ENCODE results near the gene PTPN6. TPM values are rescaled to one million over a fixed set of nuclear protein-coding genes. Genes with fewer than 3 reads are reported as not detected.
A peak's percentile ranks its signal among the peaks of the same experiment; 100 is the strongest.

Gene PTPN6
- total and polyA plus RNA-seq, 4 experiments from 2014 or later = 126 to 325 (median 194) TPM

DNA sequence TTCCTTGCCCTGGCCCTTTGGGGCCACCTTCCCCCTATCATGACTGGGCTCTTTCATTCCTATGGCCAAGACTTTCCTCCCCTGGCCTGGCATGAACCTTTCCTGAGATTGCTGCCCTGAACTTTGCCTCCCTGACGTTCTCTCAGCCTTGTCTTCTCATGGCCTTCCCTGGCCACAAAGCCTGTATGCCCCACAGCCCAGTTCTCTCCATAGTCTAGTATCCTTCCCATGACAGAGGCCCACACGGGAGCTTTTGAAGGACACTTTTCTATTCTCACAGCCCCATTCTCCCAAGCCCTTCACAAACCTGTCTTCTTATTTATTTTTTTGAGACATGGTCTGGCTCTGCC is 12.0 kb upstream of the PTPN6 start:
- Histone ChIP-seq H3K4me3 (ENCODE audit: low read length in 2 of 2) (no peak overlapping the region), H3K9me3 (ENCODE audit: control insufficient read depth in 1 of 2, low read length in 2 of 2) (no peaks in the 10 kb centered on the region), H3K4me1 (ENCODE audit: insufficient read depth, low read length) (peaks cover 36% of the 10 kb centered on the region), H3K27ac (ENCODE audit: low read depth, low read length) (no peak overlapping the region), H3K36me3 (ENCODE audit: insufficient read depth, low read length) (peaks cover 5% of the 10 kb centered on the region), H3K27me3 (ENCODE audit: insufficient read depth, low read length) (no peaks in the 10 kb centered on the region)
- peak overlapping the region in 6 of 8 donors; percentile 4 to 66 (median 23) for H3K4me3 Mint-ChIP-seq
- no peak for DNase-seq
- peak overlapping the region in 6 of 7 donors; percentile 48 to 91 (median 82) for H3K27ac Mint-ChIP-seq
- peaks cover 14 to 53% (median 40%) of the 10 kb centered on the region in 4 donors for H3K4me1 Mint-ChIP-seq
- POLR2A ChIA-PET (ENCODE audit: partially characterized antibody) = interaction anchor here (1.1 to 22.1 kb wide), 8 partner anchors 8 to 250 kb away, joined by 4 to 1807 read pairs (median 35); partner anchors contain the start of genes ATN1, C12orf57, LPCAT3 and PTPN6
- peaks cover 6 to 32% of the 10 kb centered on the region in 2 donors for H3K36me3 Mint-ChIP-seq
- intact Hi-C loops (cut with micrococcal nuclease) = no loop called here
- CTCF ChIA-PET (ENCODE audit: partially characterized antibody) = interaction anchor here (1.1 to 18.5 kb wide), 9 partner anchors 8 to 169 kb away, joined by 3 to 774 read pairs (median 17); partner anchors contain the start of genes CDCA3, LPCAT3 and SPSB2
- no peaks in the 10 kb centered on the region for H3K27me3 Mint-ChIP-seq
- peaks cover 0 to 7% (median 0%) of the 10 kb centered on the region in 8 donors for H3K9me3 Mint-ChIP-seq

DNA sequence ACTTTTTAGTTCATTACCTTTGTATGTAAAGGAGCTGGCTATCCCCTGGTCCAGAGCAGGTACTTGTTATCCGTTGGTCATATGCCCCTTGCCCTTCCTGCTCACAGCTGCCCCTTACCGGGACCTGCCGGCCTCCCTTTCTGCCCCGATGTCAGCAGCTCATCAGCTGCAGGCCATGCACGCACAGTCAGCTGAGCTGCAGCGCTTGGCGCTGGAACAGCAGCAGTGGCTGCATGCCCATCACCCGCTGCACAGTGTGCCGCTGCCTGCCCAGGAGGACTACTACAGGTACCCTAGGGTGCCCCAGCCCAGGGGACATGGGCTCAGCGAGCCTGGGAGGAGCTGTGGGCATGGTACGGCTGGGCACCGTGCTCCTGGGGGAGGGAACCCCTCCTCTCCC is 9.9 kb upstream of the PTPN6 start:
- H3K4me1 Mint-ChIP-seq = peaks cover 28 to 65% (median 47%) of the 10 kb centered on the region in 4 donors
- peaks cover 47% of the 10 kb centered on the region for H3K4me1 ChIP-seq (ENCODE audit: insufficient read depth, low read length)
- intact Hi-C loops (cut with micrococcal nuclease) = no loop called here
- H3K9me3 Mint-ChIP-seq = peaks cover 0 to 10% (median 0%) of the 10 kb centered on the region in 8 donors
- no peaks in the 10 kb centered on the region for H3K27me3 Mint-ChIP-seq
- no peaks in the 10 kb centered on the region for H3K27me3 ChIP-seq (ENCODE audit: insufficient read depth, low read length)
- peak overlapping the region in 4 of 7 donors; percentile 32 to 98 (median 76) for H3K27ac Mint-ChIP-seq
- H3K36me3 ChIP-seq (ENCODE audit: insufficient read depth, low read length) = no peaks in the 10 kb centered on the region
- H3K9me3 ChIP-seq (ENCODE audit: control insufficient read depth in 1 of 2, low read length in 2 of 2) = no peaks in the 10 kb centered on the region
- no peak for DNase-seq
- H3K4me3 Mint-ChIP-seq = no peak overlapping the region
- CTCF ChIA-PET (ENCODE audit: partially characterized antibody) = interaction anchor here (1.2 to 18.5 kb wide), 4 partner anchors 8 to 70 kb away, joined by 3 to 774 read pairs (median 66); partner anchors contain the start of gene SPSB2
- H3K36me3 Mint-ChIP-seq = peaks cover 0 to 26% of the 10 kb centered on the region in 2 donors
- POLR2A ChIA-PET (ENCODE audit: partially characterized antibody) = interaction anchor here (1.0 to 22.1 kb wide), 6 partner anchors 10 to 167 kb away, joined by 3 to 1807 read pairs (median 46); partner anchors contain the start of genes ATN1, ENO2 and SPSB2
- H3K27ac ChIP-seq (ENCODE audit: low read depth, low read length) = no peak overlapping the region
- no peak overlapping the region for H3K4me3 ChIP-seq (ENCODE audit: low read length in 2 of 2)

DNA sequence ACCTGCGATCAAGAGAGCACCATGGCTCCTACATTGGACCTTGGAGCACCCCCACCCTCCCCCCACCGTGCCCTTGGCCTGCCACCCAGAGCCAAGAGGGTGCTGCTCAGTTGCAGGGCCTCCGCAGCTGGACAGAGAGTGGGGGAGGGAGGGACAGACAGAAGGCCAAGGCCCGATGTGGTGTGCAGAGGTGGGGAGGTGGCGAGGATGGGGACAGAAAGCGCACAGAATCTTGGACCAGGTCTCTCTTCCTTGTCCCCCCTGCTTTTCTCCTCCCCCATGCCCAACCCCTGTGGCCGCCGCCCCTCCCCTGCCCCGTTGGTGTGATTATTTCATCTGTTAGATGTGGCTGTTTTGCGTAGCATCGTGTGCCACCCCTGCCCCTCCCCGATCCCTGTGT is 9.4 kb upstream of the PTPN6 start:
- intact Hi-C loops (cut with micrococcal nuclease) = no loop called here
- ChIA-PET CTCF (ENCODE audit: partially characterized antibody) (interaction anchor here (4.7 to 18.5 kb wide), 3 partner anchors 17 to 71 kb away, joined by 54 to 774 read pairs (median 77); partner anchors contain the start of gene SPSB2), POLR2A (ENCODE audit: partially characterized antibody) (interaction anchor here (1.0 to 22.1 kb wide), 7 partner anchors 10 to 167 kb away, joined by 3 to 1807 read pairs (median 50); partner anchors contain the start of genes ATN1, EMG1, ENO2 and PHB2)
- peaks cover 0 to 8% (median 0%) of the 10 kb centered on the region in 8 donors for H3K9me3 Mint-ChIP-seq
- no peak for DNase-seq
- H3K27ac Mint-ChIP-seq = peak overlapping the region in 1 of 7 donors; percentile 98
- Histone ChIP-seq H3K9me3 (ENCODE audit: control insufficient read depth in 1 of 2, low read length in 2 of 2) (no peaks in the 10 kb centered on the region), H3K4me3 (ENCODE audit: low read length in 2 of 2) (no peak overlapping the region), H3K4me1 (ENCODE audit: insufficient read depth, low read length) (peaks cover 47% of the 10 kb centered on the region), H3K36me3 (ENCODE audit: insufficient read depth, low read length) (no peaks in the 10 kb centered on the region), H3K27ac (ENCODE audit: low read depth, low read length) (no peak overlapping the region), H3K27me3 (ENCODE audit: insufficient read depth, low read length) (no peaks in the 10 kb centered on the region)
- peaks cover 0 to 22% of the 10 kb centered on the region in 2 donors for H3K36me3 Mint-ChIP-seq
- H3K4me3 Mint-ChIP-seq = no peak overlapping the region
- peaks cover 25 to 65% (median 46%) of the 10 kb centered on the region in 4 donors for H3K4me1 Mint-ChIP-seq
- H3K27me3 Mint-ChIP-seq = no peaks in the 10 kb centered on the region

DNA sequence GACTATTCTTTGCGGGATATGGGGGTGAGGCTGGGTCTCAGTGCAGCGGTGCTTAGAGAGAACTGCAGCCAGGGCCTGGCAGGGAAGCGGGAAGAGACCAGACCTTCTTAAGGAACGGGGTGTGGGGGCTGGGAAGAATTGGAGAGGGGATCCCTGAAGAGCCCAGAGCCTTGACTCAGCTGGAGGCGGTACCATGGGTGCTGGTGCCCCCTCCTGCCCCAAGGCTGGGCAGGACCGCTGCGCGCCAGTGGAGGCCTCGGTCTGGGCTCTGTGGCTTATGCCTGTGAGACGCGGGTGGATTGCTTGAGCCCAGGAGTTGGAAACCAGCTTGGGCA is 8.9 kb upstream of the PTPN6 start:
- H3K27ac Mint-ChIP-seq = peak overlapping the region; percentile 89 to 100 (median 98)
- H3K36me3 ChIP-seq (ENCODE audit: insufficient read depth, low read length) = no peaks in the 10 kb centered on the region
- ChIA-PET POLR2A (ENCODE audit: partially characterized antibody) (interaction anchor here (0.8 to 22.1 kb wide), 11 partner anchors 10 to 170 kb away, joined by 3 to 1807 read pairs (median 51); partner anchors contain the start of genes ATN1, CDCA3, EMG1 and ENO2), CTCF (ENCODE audit: partially characterized antibody) (interaction anchor here (0.6 to 18.5 kb wide), 5 partner anchors 10 to 73 kb away, joined by 3 to 774 read pairs (median 32); partner anchors contain the start of gene SPSB2)
- intact Hi-C loops (cut with micrococcal nuclease) = no loop called here
- peak overlapping the region in 6 of 8 donors; percentile 17 to 67 (median 40) for H3K4me3 Mint-ChIP-seq
- H3K9me3 Mint-ChIP-seq = peaks cover 0 to 8% (median 0%) of the 10 kb centered on the region in 8 donors
- peaks cover 27 to 68% (median 49%) of the 10 kb centered on the region in 4 donors for H3K4me1 Mint-ChIP-seq
- DNase-seq = no peak
- H3K9me3 ChIP-seq (ENCODE audit: control insufficient read depth in 1 of 2, low read length in 2 of 2) = no peaks in the 10 kb centered on the region
- H3K27me3 ChIP-seq (ENCODE audit: insufficient read depth, low read length) = no peaks in the 10 kb centered on the region
- H3K27me3 Mint-ChIP-seq = no peaks in the 10 kb centered on the region
- H3K4me1 ChIP-seq (ENCODE audit: insufficient read depth, low read length) = peaks cover 49% of the 10 kb centered on the region
- peaks cover 0 to 22% of the 10 kb centered on the region in 2 donors for H3K36me3 Mint-ChIP-seq
- no peak overlapping the region for H3K4me3 ChIP-seq (ENCODE audit: low read length in 2 of 2)
- H3K27ac ChIP-seq (ENCODE audit: low read depth, low read length) = no peak overlapping the region

DNA sequence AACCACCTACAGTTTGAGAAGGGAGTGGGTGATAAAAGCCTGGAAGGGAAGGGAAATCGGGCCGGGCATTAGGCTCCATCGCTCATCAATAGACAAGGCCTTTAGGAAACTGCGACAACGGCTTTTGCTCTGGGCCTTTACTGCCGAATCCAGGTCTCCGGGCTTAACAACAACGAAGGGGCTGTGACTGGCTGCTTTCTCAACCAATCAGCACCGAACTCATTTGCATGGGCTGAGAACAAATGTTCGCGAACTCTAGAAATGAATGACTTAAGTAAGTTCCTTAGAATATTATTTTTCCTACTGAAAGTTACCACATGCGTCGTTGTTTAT is 7.8 kb upstream of the PTPN6 start:
- H3K27me3 Mint-ChIP-seq = no peaks in the 10 kb centered on the region
- Histone ChIP-seq H3K9me3 (ENCODE audit: control insufficient read depth in 1 of 2, low read length in 2 of 2) (no peaks in the 10 kb centered on the region), H3K27ac (ENCODE audit: low read depth, low read length) (peak overlapping the region; percentile 91), H3K4me1 (ENCODE audit: insufficient read depth, low read length) (peaks cover 56% of the 10 kb centered on the region), H3K4me3 (ENCODE audit: low read length in 2 of 2) (peak overlapping the region; percentile 87 to 90), H3K27me3 (ENCODE audit: insufficient read depth, low read length) (no peaks in the 10 kb centered on the region), H3K36me3 (ENCODE audit: insufficient read depth, low read length) (no peaks in the 10 kb centered on the region)
- peaks cover 0 to 19% of the 10 kb centered on the region in 2 donors for H3K36me3 Mint-ChIP-seq
- POLR2A ChIA-PET (ENCODE audit: partially characterized antibody) = interaction anchor here (0.7 to 22.1 kb wide), 33 partner anchors 9 to 697 kb away, joined by 3 to 1807 read pairs (median 7); partner anchors contain the start of genes ATN1, C1R, C1RL and CD4
- CTCF ChIA-PET (ENCODE audit: partially characterized antibody) = interaction anchor here (0.6 to 18.5 kb wide), 18 partner anchors 9 to 169 kb away, joined by 3 to 774 read pairs (median 10); partner anchors contain the start of genes C1RL, LPCAT3, SPSB2 and TPI1
- H3K9me3 Mint-ChIP-seq = peaks cover 0 to 10% (median 0%) of the 10 kb centered on the region in 8 donors
- intact Hi-C loops (cut with micrococcal nuclease) = loop anchor here (1.0 kb wide), 1 partner anchor 91 kb away; the partner anchor contains the start of gene USP5
- peak overlapping the region; percentile 95 to 100 (median 98) for H3K27ac Mint-ChIP-seq
- peak overlapping the region; percentile 91 to 99 (median 98) for H3K4me3 Mint-ChIP-seq
- peak in 4 of 5 donors; percentile 90 to 95 (median 92) for DNase-seq
- H3K4me1 Mint-ChIP-seq = peaks cover 30 to 73% (median 53%) of the 10 kb centered on the region in 4 donors

DNA sequence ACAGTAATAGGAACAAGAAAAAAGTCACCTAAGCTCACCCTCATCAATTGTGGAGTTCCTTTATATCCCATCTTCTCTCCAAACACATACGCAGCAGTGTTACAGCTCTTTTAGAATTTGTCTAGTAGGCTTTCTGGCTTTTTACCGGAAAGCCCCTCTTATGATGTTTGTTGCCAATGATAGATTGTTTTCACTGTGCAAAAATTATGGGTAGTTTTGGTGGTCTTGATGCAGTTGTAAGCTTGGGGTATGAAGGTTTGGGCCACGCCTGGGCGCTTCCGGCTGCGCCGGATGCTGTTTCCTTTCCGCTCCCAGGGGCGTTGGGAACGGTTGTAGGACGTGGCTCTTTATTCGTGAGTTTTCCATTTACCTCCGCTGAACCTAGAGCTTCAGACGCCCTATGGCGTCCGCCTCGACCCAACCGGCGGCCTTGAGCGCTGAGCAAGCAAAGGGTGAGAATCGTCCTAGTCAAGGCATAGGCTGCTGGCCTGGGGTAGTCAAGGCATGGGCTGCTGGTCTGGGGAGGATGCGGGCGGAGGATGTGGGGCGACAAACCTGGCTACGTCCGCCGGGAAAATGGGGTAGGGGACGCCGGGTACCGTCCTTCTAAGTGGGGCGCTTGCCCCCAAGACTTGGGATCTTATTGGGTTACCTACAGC is 7.3 kb upstream of the PTPN6 start, which contains the start of the genes C12orf57 and RNU7-1:
Gene C12orf57, plus strand, starts transcription at position 301 of the 659 bp plus-strand sequence. Its CDS starts 100 bp downstream, at position 401.
Gene RNU7-1, plus strand, starts transcription at position 95 of the 659 bp plus-strand sequence.
- H3K27me3 Mint-ChIP-seq = no peaks in the 10 kb centered on the region
- ChIA-PET POLR2A (ENCODE audit: partially characterized antibody) (interaction anchor here (0.7 to 22.1 kb wide), 35 partner anchors 8 to 697 kb away, joined by 3 to 1807 read pairs (median 7); partner anchors contain the start of genes ATN1, C1R, C1RL and CD4), CTCF (ENCODE audit: partially characterized antibody) (interaction anchor here (0.6 to 18.5 kb wide), 21 partner anchors 9 to 172 kb away, joined by 3 to 774 read pairs (median 5); partner anchors contain the start of genes C1RL, LPCAT3, SPSB2 and TPI1)
- peaks cover 0 to 19% of the 10 kb centered on the region in 2 donors for H3K36me3 Mint-ChIP-seq
- intact Hi-C loops (cut with micrococcal nuclease) = loop anchor here (1.0 kb wide), 11 partner anchors 17 to 169 kb away; partner anchors contain the start of genes C1R, C1RL, EMG1 and ENO2
- no peaks in the 10 kb centered on the region for H3K36me3 ChIP-seq (ENCODE audit: insufficient read depth, low read length)
- peak within 1 kb of the TSS; percentile 95 to 100 (median 98) for H3K27ac Mint-ChIP-seq
- no peaks in the 10 kb centered on the region for H3K27me3 ChIP-seq (ENCODE audit: insufficient read depth, low read length)
- DNase-seq = peak in 4 of 5 donors; percentile 85 to 90 (median 89)
- no peaks in the 10 kb centered on the region for H3K9me3 ChIP-seq (ENCODE audit: control insufficient read depth in 1 of 2, low read length in 2 of 2)
- H3K4me1 ChIP-seq (ENCODE audit: insufficient read depth, low read length) = peaks cover 58% of the 10 kb centered on the region
- H3K9me3 Mint-ChIP-seq = peaks cover 0 to 10% (median 0%) of the 10 kb centered on the region in 8 donors
- H3K4me3 ChIP-seq (ENCODE audit: low read length in 2 of 2) = peak within 1 kb of the TSS; percentile 87 to 90
- peak within 1 kb of the TSS; percentile 91 to 99 (median 98) for H3K4me3 Mint-ChIP-seq
- peak within 1 kb of the TSS; percentile 91 for H3K27ac ChIP-seq (ENCODE audit: low read depth, low read length)
- peaks cover 32 to 73% (median 57%) of the 10 kb centered on the region in 4 donors for H3K4me1 Mint-ChIP-seq

Data from CD4-positive, alpha-beta memory T cell (primary cell).